PFSK-1 (cell line): Measurements from ENCODE around the gene PHLPP1.
A peak's percentile ranks its signal among the peaks of the same experiment; 100 is the strongest.

Experiments
- FOXP2 ChIP-seq: optimal IDR thresholded peaks from 2 replicates; pipeline ENCODE3; 2011; ENCODE audit warnings: borderline replicate concordance, control low read depth, inconsistent platforms; ENCODE audit not compliant: insufficient read depth; ENCODE audit errors: extremely low read length, extremely low read depth
- POLR2AphosphoS5 ChIP-seq: IDR thresholded peaks from 2 replicates; pipeline ENCODE4 v1.6.1; 2012; ENCODE audit warnings: low read depth, mild to moderate bottlenecking, control low read depth, low read length, moderate library complexity
- REST ChIP-seq, 2 experiments: IDR thresholded peaks; 2 replicates each; pipeline versions ENCODE4 v1.6.1 to v1.8.0; 2011 to 2012; ENCODE audit warnings: low read depth in 2 of 2, low read length in 2 of 2, control low read depth in 1 of 2, inconsistent platforms in 1 of 2, mild to moderate bottlenecking in 1 of 2, moderate library complexity in 1 of 2; ENCODE audit not compliant: insufficient read depth in 1 of 2
- SIN3A ChIP-seq: IDR thresholded peaks from 2 replicates; pipeline ENCODE4 v1.6.1; 2012; ENCODE audit warnings: mild to moderate bottlenecking, low read length, moderate library complexity, borderline replicate concordance; ENCODE audit not compliant: insufficient read depth
- TAF1 ChIP-seq: IDR thresholded peaks from 2 replicates; pipeline ENCODE4 v1.6.1; 2012; ENCODE audit warnings: low read length, control low read depth, borderline replicate concordance; ENCODE audit not compliant: insufficient read depth

PHLPP1 gene

DNA sequence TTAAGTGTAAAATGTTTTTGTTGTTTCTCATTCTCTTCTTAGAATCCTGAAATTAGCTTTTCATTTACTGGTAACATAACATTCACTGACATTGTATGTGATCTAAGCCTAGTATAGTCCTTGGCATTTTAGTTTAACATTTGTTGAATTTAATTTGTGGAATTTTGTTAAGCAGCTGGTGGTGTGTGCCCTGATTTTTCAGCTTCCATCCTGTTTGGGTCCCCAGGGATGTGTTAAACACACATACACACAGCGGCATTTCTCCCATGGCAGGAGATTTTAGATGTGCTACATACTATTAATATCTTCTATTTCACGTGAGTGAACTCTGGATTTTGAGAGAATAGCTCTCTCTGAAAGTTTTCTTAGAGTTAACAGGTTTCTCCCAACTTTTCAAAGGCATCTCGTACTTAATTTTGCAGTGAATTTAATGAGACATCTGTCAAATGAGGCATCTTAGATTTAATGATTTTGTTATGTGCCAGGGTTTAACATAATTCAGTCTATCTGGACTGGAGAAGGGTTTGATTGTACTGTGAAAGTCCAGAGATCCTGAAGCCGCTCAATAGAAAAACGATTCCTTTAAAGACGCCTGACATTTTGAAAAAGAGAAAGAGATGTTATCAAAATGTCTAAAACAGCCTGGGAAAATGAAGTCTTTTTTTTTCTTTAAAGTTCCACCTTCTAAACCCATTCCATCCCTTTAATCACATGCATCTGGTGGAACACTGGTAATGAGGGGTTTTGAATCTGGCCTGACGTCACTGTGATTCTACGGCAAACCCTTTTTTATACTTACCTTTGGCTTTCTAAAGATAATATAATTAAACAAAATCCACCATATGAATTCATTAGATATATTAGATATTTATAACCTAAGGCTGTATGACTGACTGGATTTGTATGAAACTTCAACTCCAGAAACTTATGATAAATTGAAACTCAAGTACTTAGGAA is 6.8 kb downstream of the PHLPP1 start:
- 0 out of 2 replicates have a peak, but pooled peaks have one; percentile 22 for TF ChIP-seq TAF1
- no peak for TF ChIP-seq FOXP2
- TF ChIP-seq SIN3A, result peak; percentile 67; the same call in 1 of the 2 replicates
- TF ChIP-seq REST (IDR thresholded peaks at IDR 0.05; ENCODE audit: insufficient read depth in 1 of 2, low read depth in 2 of 2, low read length in 2 of 2), result peak in 1 of 2 experiments; percentile 31; a peak in 1 of 4 replicates
- TF ChIP-seq POLR2AphosphoS5, result no peak

DNA sequence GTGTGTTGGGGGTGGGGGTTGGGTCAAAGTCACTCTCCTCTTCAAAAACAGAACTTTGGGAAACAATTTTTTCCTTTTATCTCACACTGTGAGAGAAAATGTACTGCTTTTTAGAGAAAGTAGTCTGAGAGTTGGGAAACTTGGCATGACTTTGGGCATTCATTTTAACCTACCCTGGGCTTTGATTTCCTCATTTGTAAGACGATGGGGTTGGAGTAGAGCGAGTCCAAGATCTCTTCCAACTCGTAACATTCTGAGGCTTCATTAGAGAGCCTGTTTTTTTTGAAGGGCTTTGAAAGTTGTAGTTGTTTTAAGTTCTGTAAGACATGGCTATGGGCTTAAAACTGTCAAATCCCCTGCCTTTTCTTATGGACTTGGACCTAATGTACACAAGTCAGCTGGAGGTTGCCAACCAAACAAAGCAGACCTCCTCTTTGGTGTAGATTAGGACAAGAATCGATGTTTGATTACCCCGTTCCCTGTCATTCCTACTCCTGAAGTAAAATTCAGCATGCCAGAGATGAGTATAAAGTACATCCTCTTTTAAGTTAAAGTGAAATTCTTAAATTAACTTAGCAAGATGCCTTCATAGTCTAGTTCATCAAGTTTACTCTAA is 8.4 kb downstream of the PHLPP1 start:
- TF ChIP-seq TAF1, result no peak
- TF ChIP-seq SIN3A, result no peak; the same call in 1 of the 2 replicates
- no peak for TF ChIP-seq REST (IDR thresholded peaks at IDR 0.05; ENCODE audit: insufficient read depth in 1 of 2, low read depth in 2 of 2, low read length in 2 of 2)
- no peak for TF ChIP-seq FOXP2
- TF ChIP-seq POLR2AphosphoS5, result no peak

DNA sequence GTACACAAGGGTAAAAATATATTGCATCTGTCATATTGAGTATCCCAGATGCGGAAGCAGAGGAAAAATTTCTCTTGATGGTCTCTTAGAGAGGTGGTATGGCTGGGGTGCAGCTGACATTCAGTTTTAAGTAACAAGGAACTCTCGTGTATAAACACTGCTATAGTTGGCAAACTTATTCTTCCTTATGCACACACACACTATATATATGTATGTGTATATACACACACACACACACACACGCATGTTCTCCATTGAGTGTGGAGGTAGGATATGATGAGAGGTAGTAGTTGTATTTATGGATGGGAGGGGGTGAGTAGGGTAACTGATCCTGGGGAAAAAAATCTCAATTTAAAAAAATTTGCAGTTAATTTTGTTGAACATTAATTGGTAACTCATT is 10.6 kb downstream of the PHLPP1 start:
- no peak for TF ChIP-seq TAF1
- TF ChIP-seq POLR2AphosphoS5, result no peak
- no peak for TF ChIP-seq REST (IDR thresholded peaks at IDR 0.05; ENCODE audit: insufficient read depth in 1 of 2, low read depth in 2 of 2, low read length in 2 of 2)
- TF ChIP-seq FOXP2, result no peak
- no peak for TF ChIP-seq SIN3A

- TF ChIP-seq SIN3A (no peak), REST (IDR thresholded peaks at IDR 0.05; ENCODE audit: insufficient read depth in 1 of 2, low read depth in 2 of 2, low read length in 2 of 2) (no peak), POLR2AphosphoS5 (no peak), FOXP2 (no peak), TAF1 (no peak)
These were observed 12.9 kb downstream of the PHLPP1 start for GRCh38 chr18:62728254-62728653.
